ENCODE results near the gene AP3D1. TPM values are rescaled to one million over a fixed set of nuclear protein-coding genes. Genes with fewer than 3 reads are reported as not detected.

AP3D1 gene
- total and polyA plus RNA-seq, 9 donors, result 36.7 to 102 (median 70.2) TPM

DNA sequence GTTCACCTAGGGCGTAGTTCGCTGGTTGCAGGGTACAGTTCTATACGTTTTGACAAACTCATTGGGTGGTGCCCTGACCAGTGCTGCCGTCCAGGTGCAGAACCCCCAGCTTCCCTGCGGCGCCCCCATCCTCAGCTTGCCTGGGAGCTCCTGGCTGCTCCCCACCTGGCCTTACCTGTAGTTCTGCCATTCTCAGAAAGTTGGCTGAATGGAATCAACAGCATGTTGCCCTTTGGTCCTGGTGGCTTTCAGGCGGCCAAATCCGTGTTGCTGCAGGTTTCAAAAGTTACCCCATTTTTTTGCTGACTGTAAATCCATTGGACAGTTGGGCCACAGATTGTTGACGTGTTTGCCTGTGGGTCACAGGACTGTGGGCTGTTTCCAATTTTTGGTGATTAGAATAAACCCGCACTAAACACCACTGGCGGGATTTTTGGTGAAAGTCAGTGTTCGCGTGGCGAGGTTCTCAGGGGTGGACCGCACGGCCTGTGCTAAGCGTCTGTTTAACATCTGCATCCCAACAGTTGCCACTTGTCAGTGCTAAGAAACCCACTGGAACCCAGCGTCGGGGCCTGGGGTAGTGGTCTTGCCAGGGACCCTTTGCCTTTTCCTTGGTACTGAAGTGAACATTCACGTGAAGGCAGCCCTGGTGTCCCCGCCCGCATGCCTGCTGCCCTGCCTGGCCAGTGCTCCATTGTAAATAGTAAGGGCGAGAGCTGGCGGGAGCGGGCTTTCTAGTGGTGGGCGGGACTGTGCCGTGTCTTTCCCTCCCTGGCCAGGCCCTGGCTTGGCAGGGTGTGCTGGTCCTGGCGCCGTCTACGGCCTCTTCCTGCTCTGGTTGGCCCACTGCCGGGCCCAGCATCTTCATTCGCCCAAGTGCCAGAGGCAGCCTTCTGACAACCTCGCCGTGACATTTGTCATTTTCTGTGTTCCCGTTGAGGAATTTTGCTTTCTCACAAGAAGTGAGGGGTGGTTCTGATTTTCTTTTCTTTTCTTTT is 15.7 kb upstream of the AP3D1 start:
- H3K27ac ChIP-seq, result no peak overlapping the region
- no peaks in the 10 kb centered on the region for H3K9me3 ChIP-seq
- WGBS, 3 donors, result 43 to 57% (median 56%) methylated on average over 35 of the region's 35 CpGs
- DNase-seq, result peak; percentile 69 to 87 (median 81)
- TF ChIP-seq, protein P1, sequence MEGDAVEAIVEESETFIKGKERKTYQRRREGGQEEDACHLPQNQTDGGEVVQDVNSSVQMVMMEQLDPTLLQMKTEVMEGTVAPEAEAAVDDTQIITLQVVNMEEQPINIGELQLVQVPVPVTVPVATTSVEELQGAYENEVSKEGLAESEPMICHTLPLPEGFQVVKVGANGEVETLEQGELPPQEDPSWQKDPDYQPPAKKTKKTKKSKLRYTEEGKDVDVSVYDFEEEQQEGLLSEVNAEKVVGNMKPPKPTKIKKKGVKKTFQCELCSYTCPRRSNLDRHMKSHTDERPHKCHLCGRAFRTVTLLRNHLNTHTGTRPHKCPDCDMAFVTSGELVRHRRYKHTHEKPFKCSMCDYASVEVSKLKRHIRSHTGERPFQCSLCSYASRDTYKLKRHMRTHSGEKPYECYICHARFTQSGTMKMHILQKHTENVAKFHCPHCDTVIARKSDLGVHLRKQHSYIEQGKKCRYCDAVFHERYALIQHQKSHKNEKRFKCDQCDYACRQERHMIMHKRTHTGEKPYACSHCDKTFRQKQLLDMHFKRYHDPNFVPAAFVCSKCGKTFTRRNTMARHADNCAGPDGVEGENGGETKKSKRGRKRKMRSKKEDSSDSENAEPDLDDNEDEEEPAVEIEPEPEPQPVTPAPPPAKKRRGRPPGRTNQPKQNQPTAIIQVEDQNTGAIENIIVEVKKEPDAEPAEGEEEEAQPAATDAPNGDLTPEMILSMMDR (IDR thresholded peaks at IDR 0.05), result no peak
- no peak overlapping the region for H3K4me3 ChIP-seq
- intact Hi-C loops (cut with DNase I), result loop anchor here in 2 of 4 donors (5.0 to 10.0 kb wide), 2 partner anchors 65 to 68 kb away; partner anchors contain the start of genes PLEKHJ1 (in 1 of the 2) and SF3A2 (in 1 of the 2)
- H3K4me1 ChIP-seq (ENCODE audit: insufficient read depth), result peaks cover 36% of the 10 kb centered on the region
- H3K36me3 ChIP-seq, result no peaks in the 10 kb centered on the region
- no peaks in the 10 kb centered on the region for H3K27me3 ChIP-seq

DNA sequence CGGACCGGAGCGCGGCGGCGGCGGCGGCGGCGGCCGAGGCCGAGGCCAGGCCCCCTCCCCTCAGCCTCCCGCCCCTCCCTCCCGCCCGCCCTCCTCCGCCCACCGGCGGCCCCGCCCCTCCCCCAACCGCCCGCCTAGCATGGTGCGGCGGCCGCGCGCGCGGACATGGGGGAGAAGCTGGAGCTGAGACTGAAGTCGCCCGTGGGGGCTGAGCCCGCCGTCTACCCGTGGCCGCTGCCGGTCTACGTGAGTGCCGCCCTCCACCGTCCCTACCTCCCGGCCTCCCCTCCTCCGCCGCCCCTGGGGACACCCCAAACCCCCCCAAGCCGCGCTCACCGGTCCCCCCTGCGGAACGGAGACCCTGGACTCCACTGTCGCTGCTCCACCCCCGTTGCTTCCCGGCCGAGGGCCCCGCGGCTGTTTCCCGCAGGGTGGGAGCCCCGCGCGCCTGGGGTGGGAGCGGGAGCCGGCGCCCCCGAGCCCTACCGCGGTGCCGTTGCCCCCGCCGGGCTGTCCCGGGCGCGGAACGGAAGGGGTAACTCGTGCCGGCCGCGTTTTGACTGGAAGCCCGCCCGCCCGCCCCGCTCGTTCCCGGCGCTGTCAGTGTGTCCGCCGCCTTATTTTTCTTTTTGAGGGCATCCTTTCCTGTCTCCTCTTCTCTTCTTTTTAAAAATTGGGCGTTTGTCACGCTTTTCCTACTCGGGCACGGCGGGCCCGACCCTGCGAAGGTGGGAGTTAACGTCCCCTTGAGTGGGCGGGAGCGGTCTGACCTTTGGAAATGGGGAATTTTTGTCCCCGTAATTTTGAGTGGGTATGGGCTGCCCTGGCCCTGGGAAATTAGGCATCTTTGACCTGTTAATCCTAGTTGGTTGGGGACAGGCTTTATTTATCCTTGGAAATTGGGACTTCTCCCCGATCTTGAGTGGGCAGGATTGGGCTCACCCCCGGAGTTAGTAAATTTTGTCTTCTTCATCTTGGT is 12.9 kb upstream of the AP3D1 start:
- DNase-seq, result no peak
- WGBS, 3 donors, result 1% methylated on average over 34 to 94 of the region's 95 CpGs
- TF ChIP-seq, protein P1 (IDR thresholded peaks at IDR 0.05), result no peak
- TF ChIP-seq EP300 (IDR thresholded peaks at IDR 0.05) (no peak), POLR2A (IDR thresholded peaks at IDR 0.05) (no peak)
- intact Hi-C loops (cut with DNase I), result loop anchor here in 3 of 4 donors (5.0 to 10.0 kb wide), 3 partner anchors 63 to 108 kb away; partner anchors contain the start of genes PLEKHJ1 (in 1 of the 3) and SF3A2 (in 1 of the 3)
- H3K36me3 ChIP-seq, result no peaks in the 10 kb centered on the region
- no peaks in the 10 kb centered on the region for H3K9me3 ChIP-seq
- peak overlapping the region; percentile 98 for H3K4me3 ChIP-seq
- H3K27me3 ChIP-seq, result no peaks in the 10 kb centered on the region
- H3K4me1 ChIP-seq (ENCODE audit: insufficient read depth), result peaks cover 31% of the 10 kb centered on the region
- peak overlapping the region; percentile 90 to 100 for H3K27ac ChIP-seq

DNA sequence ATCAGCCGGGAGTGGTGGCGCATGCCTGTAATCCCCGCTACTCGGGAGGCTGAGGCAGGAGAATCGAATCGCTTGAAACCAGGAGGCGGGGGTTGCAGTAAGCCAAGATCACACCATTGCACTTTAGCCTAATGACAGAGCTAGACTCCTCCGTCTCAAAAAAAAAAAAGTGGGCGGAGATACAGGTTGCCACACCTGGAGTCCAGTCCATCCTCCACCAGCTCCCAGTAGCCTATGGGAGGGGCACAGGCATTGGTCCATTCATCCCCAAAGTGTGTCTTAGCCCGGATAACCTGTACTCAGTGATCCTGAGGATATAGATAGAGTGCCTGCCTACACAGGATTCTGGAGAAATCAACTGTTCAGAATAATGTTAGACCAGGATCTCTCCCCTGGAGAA is 9.0 kb upstream of the AP3D1 start:
- intact Hi-C loops (cut with DNase I), result loop anchor here in 3 of 4 donors (5.0 to 10.0 kb wide), 3 partner anchors 67 to 112 kb away; partner anchors contain the start of genes PLEKHJ1 (in 1 of the 3) and SF3A2 (in 1 of the 3)
- H3K36me3 ChIP-seq, result no peaks in the 10 kb centered on the region
- no peak overlapping the region for H3K4me3 ChIP-seq
- TF ChIP-seq, protein P1 (IDR thresholded peaks at IDR 0.05), result no peak
- TF ChIP-seq EP300 (IDR thresholded peaks at IDR 0.05) (no peak), POLR2A (IDR thresholded peaks at IDR 0.05) (no peak)
- no peak overlapping the region for H3K27ac ChIP-seq
- H3K27me3 ChIP-seq, result no peaks in the 10 kb centered on the region
- no peak for DNase-seq
- 90 to 91% (median 91%) methylated on average over 10 of the region's 10 CpGs for WGBS, 3 donors
- H3K4me1 ChIP-seq (ENCODE audit: insufficient read depth), result peaks cover 5% of the 10 kb centered on the region
- H3K9me3 ChIP-seq, result no peaks in the 10 kb centered on the region

DNA sequence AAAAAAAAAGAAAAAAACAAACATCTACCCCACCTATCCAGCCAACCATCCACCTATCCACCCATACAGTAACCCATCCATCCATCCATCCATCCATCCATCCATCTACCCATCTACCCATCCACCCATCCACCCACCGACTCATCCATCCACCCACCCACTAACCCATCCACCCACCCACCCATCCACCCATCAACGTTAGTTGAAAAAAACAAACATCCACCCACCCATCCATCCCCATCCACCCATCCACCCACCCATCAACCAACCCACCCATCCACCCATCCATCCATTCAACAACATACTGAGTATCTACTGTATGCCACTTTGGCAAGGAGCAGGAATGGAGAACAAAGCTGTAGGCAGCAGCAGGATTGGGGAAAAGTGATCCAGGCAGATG is 6.1 kb upstream of the AP3D1 start:
- intact Hi-C loops (cut with DNase I), result loop anchor here in 3 of 4 donors (5.0 to 10.0 kb wide), 4 partner anchors 115 to 237 kb away; no protein-coding TSS in a partner anchor
- no peak overlapping the region for H3K4me3 ChIP-seq
- H3K27me3 ChIP-seq, result no peaks in the 10 kb centered on the region
- H3K9me3 ChIP-seq, result no peaks in the 10 kb centered on the region
- DNase-seq, result no peak
- H3K36me3 ChIP-seq, result no peaks in the 10 kb centered on the region
- TF ChIP-seq EP300 (IDR thresholded peaks at IDR 0.05), result no peak
- no peak for TF ChIP-seq POLR2A (IDR thresholded peaks at IDR 0.05)
- TF ChIP-seq, protein P1 (IDR thresholded peaks at IDR 0.05), result no peak
- 77 to 87% (median 80%) methylated on average over 2 of the region's 2 CpGs for WGBS, 3 donors
- no peak overlapping the region for H3K27ac ChIP-seq
- H3K4me1 ChIP-seq (ENCODE audit: insufficient read depth), result peaks cover 1% of the 10 kb centered on the region

All from ovary (tissue), 9 donors.